Left ventricle myocardium inferior (tissue), 1 donor: Measurements from ENCODE around the gene XIRP2. TPM values are rescaled to one million over a fixed set of nuclear protein-coding genes. Genes with fewer than 3 reads are reported as not detected.

Experiments
- DNase-seq: peaks from one replicate; pipeline ENCODE4 v3.0.0-alpha.2; 2020
- H3K27ac ChIP-seq: fragments of 200-600 bp; replicated peaks from 2 replicates; pipeline ENCODE4 v1.8.0; 2021
- H3K27me3 ChIP-seq: fragments of 200-600 bp; 2 replicates; pipeline ENCODE4 v1.8.0; 2021; ENCODE audit warnings: low read depth
- H3K36me3 ChIP-seq: fragments of 200-600 bp; 2 replicates; pipeline ENCODE4 v1.8.0; 2021
- H3K4me1 ChIP-seq: fragments of 200-600 bp; 2 replicates; pipeline ENCODE4 v1.8.0; 2021
- H3K4me3 ChIP-seq: fragments of 200-600 bp; 2 replicates; pipeline ENCODE4 v1.8.0; 2021; ENCODE audit warnings: mild to moderate bottlenecking, moderate library complexity
- H3K9me3 ChIP-seq: fragments of 200-600 bp; replicated peaks from 2 replicates; pipeline ENCODE4 v1.8.0; 2021
- CTCF ChIP-seq: fragments of 200-600 bp; IDR thresholded peaks from 2 replicates; pipeline ENCODE4 v1.8.0; 2021; ENCODE audit warnings: antibody characterized with exemption, mild to moderate bottlenecking, borderline replicate concordance
- intact Hi-C: fragments of 100-400 bp; cut with micrococcal nuclease; formaldehyde crosslinking; loops from one replicate; pipeline ENCODE4 v1.11.0; 2022
- total RNA-seq: library from RNA; stranded (reverse); fragmentation: NEBNext Ultra II Directional; extraction: Animal tissue kit (Norgen Biotek cat#: 25700); gene quantifications from one replicate; pipeline ENCODE4 v1.2.1, GENCODE V29; 2021
- donor health status: DM: no; HTN: yes; CAD: no; lungs with severe emphysema.

Gene XIRP2
- total RNA-seq, 1 donor from 2014 or later: 364 TPM

GRCh38 chr2:167132906-167133555 is 244.8 kb downstream of the XIRP2 start:
- DNase-seq: no peak
- Histone ChIP-seq H3K4me3 (no peak overlapping the region), H3K27ac (no peak overlapping the region), H3K9me3 (no peaks in the 10 kb centered on the region), H3K27me3 (no peaks in the 10 kb centered on the region), H3K36me3 (no peaks in the 10 kb centered on the region), H3K4me1 (peaks cover 6% of the 10 kb centered on the region)
- no peak for TF ChIP-seq CTCF
- intact Hi-C loops: no loop called here

GRCh38 chr2:167133614-167134013 is 245.3 kb downstream of the XIRP2 start:
- TF ChIP-seq CTCF: no peak
- Histone ChIP-seq H3K9me3 (no peaks in the 10 kb centered on the region), H3K4me3 (no peak overlapping the region), H3K36me3 (no peaks in the 10 kb centered on the region), H3K27me3 (no peaks in the 10 kb centered on the region), H3K27ac (no peak overlapping the region), H3K4me1 (peaks cover 6% of the 10 kb centered on the region)
- DNase-seq: no peak
- intact Hi-C loops: no loop called here

- Histone ChIP-seq H3K27me3 (no peaks in the 10 kb centered on the region), H3K4me1 (peaks cover 6% of the 10 kb centered on the region), H3K9me3 (no peaks in the 10 kb centered on the region), H3K36me3 (no peaks in the 10 kb centered on the region), H3K27ac (no peak overlapping the region), H3K4me3 (no peak overlapping the region)
- no peak for TF ChIP-seq CTCF
- no peak for DNase-seq
- intact Hi-C loops: no loop called here
Measured at GRCh38 chr2:167134381-167135072, 246.2 kb downstream of the XIRP2 start.

- Histone ChIP-seq H3K27ac (no peak overlapping the region), H3K4me1 (peaks cover 13% of the 10 kb centered on the region), H3K36me3 (no peaks in the 10 kb centered on the region), H3K9me3 (no peaks in the 10 kb centered on the region), H3K27me3 (no peaks in the 10 kb centered on the region), H3K4me3 (no peak overlapping the region)
- TF ChIP-seq CTCF: no peak
- DNase-seq: no peak
- intact Hi-C loops: no loop called here
Measured at GRCh38 chr2:167135706-167136105, 247.4 kb downstream of the XIRP2 start.

- Histone ChIP-seq H3K4me3 (no peak overlapping the region), H3K36me3 (no peaks in the 10 kb centered on the region), H3K27me3 (no peaks in the 10 kb centered on the region), H3K9me3 (no peaks in the 10 kb centered on the region), H3K27ac (no peak overlapping the region), H3K4me1 (peaks cover 23% of the 10 kb centered on the region)
- no peak for TF ChIP-seq CTCF
- no peak for DNase-seq
- intact Hi-C loops: no loop called here
Measured at GRCh38 chr2:167136879-167137596, 248.8 kb downstream of the XIRP2 start.
